Liver (tissue), 4 donors: ENCODE measurements around the gene FAM89A. TPM values are rescaled to one million over a fixed set of nuclear protein-coding genes. Genes with fewer than 3 reads are reported as not detected.

Source experiments
- polyA plus RNA-seq, 2 donors: library from polyadenylated mRNA; stranded (reverse) in 1 of 2; unstranded in 1 of 2; fragments of 200-250 nt in 1 of 2; fragments of >200 nt in 1 of 2; fragmentation: Nextera tagmentation in 1 of 2; extraction: Ambion mirVana in 1 of 2; gene quantifications; one replicate each; pipeline versions ENCODE4 v1.2.1 to v1.2.3, GENCODE V29; 2013 to 2015
- total RNA-seq, 2 donors: library from RNA; depleted of rRNA; stranded (reverse); fragments of >200 nt; gene quantifications; one replicate each; pipeline ENCODE4 v1.2.3, GENCODE V29; 2014
- donor health status: healthy.
- donor health status: healthy.
- donor health status: healthy.

The FAM89A gene
- total and polyA plus RNA-seq, 4 donors, result 5.3 to 8.8 (median 8.1) TPM

Other genes starting within 250 kb of the FAM89A start
- gene C1orf198, start 171.7 kb downstream of the FAM89A start, total RNA-seq, result 10 to 100 TPM in 1 of 2 donors, 1 to 10 TPM in 1; 9.6 to 11.1 TPM
- gene C1orf198, start 171.7 kb downstream of the FAM89A start, polyA plus RNA-seq, result 10 to 100 TPM in 1 of 2 donors, 1 to 10 TPM in 1; 3.9 to 11.1 TPM
- gene TTC13, start 61.4 kb downstream of the FAM89A start, total RNA-seq, result 10 to 100 TPM; 10.2 to 17.5 TPM
- gene TTC13, start 61.4 kb downstream of the FAM89A start, polyA plus RNA-seq, result 1 to 10 TPM; 2.6 to 3.3 TPM
- 10 to 100 TPM; 13.4 to 15.9 TPM for gene ARV1, start 61.2 kb downstream of the FAM89A start, total RNA-seq
- gene ARV1, start 61.2 kb downstream of the FAM89A start, polyA plus RNA-seq, result 10 to 100 TPM; 11.4 to 18.9 TPM
- gene TRIM67, start 121.8 kb upstream of the FAM89A start, total RNA-seq, result under 1 TPM; under 0.01 to 0.05 TPM
- not detected for gene TRIM67, start 121.8 kb upstream of the FAM89A start, polyA plus RNA-seq
- 10 to 100 TPM; 25.3 to 32.0 TPM for gene GNPAT, start 201.0 kb upstream of the FAM89A start, total RNA-seq
- gene GNPAT, start 201.0 kb upstream of the FAM89A start, polyA plus RNA-seq, result 10 to 100 TPM; 14.7 to 20.1 TPM